ENCODE measurements around the gene TCF20. TPM values are rescaled to one million over a fixed set of nuclear protein-coding genes. Genes with fewer than 3 reads are reported as not detected.

TCF20 gene
- total and polyA plus RNA-seq, 12 donors: 5.6 to 43.9 (median 24.3) TPM

- Histone ChIP-seq H3K27ac (peak overlapping the region in 4 of 5 donors; percentile 82 to 91 (median 86)), H3K4me1 (replicated peaks in 1 of 2) (peaks cover 31 to 40% of the 10 kb centered on the region in 2 donors), H3K36me3 (replicated peaks in 1 of 2) (no peaks in the 10 kb centered on the region), H3K4me3 (no peak overlapping the region), H3K27me3 (no peaks in the 10 kb centered on the region), H3K9me3 (replicated peaks in 1 of 3) (no peaks in the 10 kb centered on the region)
- WGBS, 4 donors: 54 to 73% (median 71%) methylated on average over 3 of the region's 3 CpGs
- intact Hi-C loops (cut with DNase I): no loop called here
- TF ChIP-seq POLR2A (IDR thresholded peaks at IDR 0.05): no peak
- no peak for TF ChIP-seq CTCF (IDR thresholded peaks at IDR 0.05)
- no peak for DNase-seq
Observed at GRCh38 chr22:42227435-42227834, 43.0 kb downstream of the TCF20 start.

DNA sequence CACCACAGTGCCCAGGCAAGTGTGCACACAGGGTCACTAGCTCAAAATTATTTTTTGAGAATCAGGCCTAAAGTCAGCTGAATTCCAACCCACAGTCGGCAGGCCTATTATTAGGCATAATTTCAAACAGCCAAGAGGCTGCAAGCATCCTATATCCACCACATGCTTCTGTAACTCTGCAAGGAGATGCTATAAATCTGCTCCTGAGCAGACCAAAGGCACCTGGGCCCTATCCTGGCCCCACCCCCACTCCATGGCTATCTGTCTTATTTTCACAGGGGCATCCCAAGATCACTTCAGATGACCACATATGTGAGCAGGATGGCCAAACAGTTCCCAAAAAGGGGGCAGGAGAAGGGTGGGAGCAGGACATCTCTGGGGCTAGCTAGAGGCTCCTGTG, 44.6 kb downstream of the TCF20 start:
- 70 to 86% (median 77%) methylated on average over 1 of the region's 1 CpG for WGBS, 4 donors
- H3K4me3 ChIP-seq: no peak overlapping the region
- intact Hi-C loops (cut with DNase I): no loop called here

DNA sequence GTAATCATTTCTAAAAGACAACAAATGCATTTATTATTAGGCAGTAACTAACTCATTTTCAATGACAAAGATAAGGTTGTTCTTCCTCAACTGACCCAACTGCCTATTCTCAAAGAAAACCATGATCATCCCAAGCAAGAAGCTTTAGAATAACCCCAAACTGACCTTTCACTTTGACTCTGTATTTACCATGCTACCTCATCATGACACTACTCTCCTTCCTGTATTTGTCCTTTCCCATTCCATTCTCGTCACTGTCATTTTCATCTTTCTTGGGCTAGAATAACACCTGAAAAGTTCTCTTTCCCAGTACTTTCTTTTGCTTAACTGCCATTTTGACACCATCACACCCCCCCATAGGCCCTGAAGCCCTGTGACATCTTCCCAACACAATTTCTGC, 48.3 kb downstream of the TCF20 start:
- H3K9me3 ChIP-seq (replicated peaks in 1 of 3): no peaks in the 10 kb centered on the region
- TF ChIP-seq CTCF (IDR thresholded peaks at IDR 0.05) (no peak), POLR2A (IDR thresholded peaks at IDR 0.05) (no peak)
- 85 to 100% (median 89%) methylated on average over 1 of the region's 1 CpG for WGBS, 4 donors
- H3K27me3 ChIP-seq: no peaks in the 10 kb centered on the region
- peaks cover 2 to 17% of the 10 kb centered on the region in 2 donors for H3K4me1 ChIP-seq (replicated peaks in 1 of 2)
- no peak overlapping the region for H3K4me3 ChIP-seq
- no peak for DNase-seq
- no peaks in the 10 kb centered on the region for H3K36me3 ChIP-seq (replicated peaks in 1 of 2)
- intact Hi-C loops (cut with DNase I): no loop called here
- no peak overlapping the region for H3K27ac ChIP-seq

More for the DNA sequence above, 44.6 kb downstream of the TCF20 start:
- Histone ChIP-seq H3K9me3 (replicated peaks in 1 of 3) (no peaks in the 10 kb centered on the region), H3K36me3 (replicated peaks in 1 of 2) (no peaks in the 10 kb centered on the region), H3K27me3 (no peaks in the 10 kb centered on the region), H3K27ac (no peak overlapping the region), H3K4me1 (replicated peaks in 1 of 2) (peaks cover 31 to 40% of the 10 kb centered on the region in 2 donors)
- TF ChIP-seq CTCF (IDR thresholded peaks at IDR 0.05) (no peak), POLR2A (IDR thresholded peaks at IDR 0.05) (no peak)
- DNase-seq: no peak

Other genes with a start within 250 kb of the TCF20 start
- 10 to 100 TPM; 17.5 to 54.0 (median 28.3) TPM for gene NAGA, start 199.8 kb downstream of the TCF20 start, total RNA-seq
- 10 to 100 TPM in 2 of 3 donors, 1 to 10 TPM in 1; 7.4 to 18.1 (median 10.7) TPM for gene NAGA, start 199.8 kb downstream of the TCF20 start, polyA plus RNA-seq
- 10 to 100 TPM in 2 of 9 donors, 1 to 10 TPM in 7; 4.3 to 14.3 (median 8.3) TPM for gene PHETA2, start 196.4 kb downstream of the TCF20 start, total RNA-seq
- gene PHETA2, start 196.4 kb downstream of the TCF20 start, polyA plus RNA-seq: 1 to 10 TPM; 2.5 to 7.7 (median 6.3) TPM
- 100 to 1,000 TPM in 4 of 9 donors, 10 to 100 TPM in 4, 1 to 10 TPM in 1; 4.3 to 147 (median 32.4) TPM for gene SMDT1, start 191.0 kb downstream of the TCF20 start, total RNA-seq
- 100 to 1,000 TPM in 1 of 3 donors, 10 to 100 TPM in 2; 57.6 to 151 (median 67.4) TPM for gene SMDT1, start 191.0 kb downstream of the TCF20 start, polyA plus RNA-seq
- gene NDUFA6, start 179.9 kb downstream of the TCF20 start, total RNA-seq: 100 to 1,000 TPM in 2 of 9 donors, 10 to 100 TPM in 7; 57.0 to 178 (median 75.2) TPM
- 100 to 1,000 TPM; 120 to 372 (median 150) TPM for gene NDUFA6, start 179.9 kb downstream of the TCF20 start, polyA plus RNA-seq
- gene CYP2D6, start 139.8 kb downstream of the TCF20 start, total RNA-seq: under 1 TPM in 6 of 9 donors, not detected in 3; 0.35 to 0.81 (median 0.50) TPM
- gene CYP2D6, start 139.8 kb downstream of the TCF20 start, polyA plus RNA-seq: 10 to 100 TPM in 1 of 3 donors, 1 to 10 TPM in 1, under 1 TPM in 1; 0.20 to 16.2 (median 3.3) TPM
- gene NFAM1, start 161.8 kb upstream of the TCF20 start, total RNA-seq: 10 to 100 TPM in 2 of 9 donors, 1 to 10 TPM in 6, under 1 TPM in 1; 0.44 to 11.2 (median 8.5) TPM
- gene NFAM1, start 161.8 kb upstream of the TCF20 start, polyA plus RNA-seq: 1 to 10 TPM in 2 of 3 donors, under 1 TPM in 1; 0.88 to 3.1 (median 1.1) TPM
- gene RRP7A, start 249.1 kb upstream of the TCF20 start, total RNA-seq: 10 to 100 TPM; 24.0 to 53.9 (median 38.9) TPM
- 10 to 100 TPM; 10.3 to 34.9 (median 28.7) TPM for gene RRP7A, start 249.1 kb upstream of the TCF20 start, polyA plus RNA-seq